ENCODE measurements around the gene MCAM.

MCAM gene

GRCh38 chr11:119318240-119319135 lies 1.6 kb upstream of the MCAM start:
- no peak for TF ChIP-seq JUND (IDR thresholded peaks at IDR 0.05; ENCODE audit: low read depth)
- no peak for DNase-seq (ENCODE audit: low read depth in 1 of 2, low spot score in 1 of 2)
- in situ Hi-C loops (cut with HindIII; ENCODE audit: low pct_unique_long_range_greater_than_20kb, low sequenced_read_pairs) = no loop called here

GRCh38 chr11:119317592-119318239 lies 786 bp upstream of the MCAM start:
- no peak for DNase-seq (ENCODE audit: low read depth in 1 of 2, low spot score in 1 of 2)
- in situ Hi-C loops (cut with HindIII; ENCODE audit: low pct_unique_long_range_greater_than_20kb, low sequenced_read_pairs) = no loop called here
- TF ChIP-seq JUND (IDR thresholded peaks at IDR 0.05; ENCODE audit: low read depth) = no peak

- DNase-seq (ENCODE audit: low read depth in 1 of 2, low spot score in 1 of 2) = no peak
- in situ Hi-C loops (cut with HindIII; ENCODE audit: low pct_unique_long_range_greater_than_20kb, low sequenced_read_pairs) = no loop called here
- TF ChIP-seq JUND (IDR thresholded peaks at IDR 0.05; ENCODE audit: low read depth) = no peak
Measured at GRCh38 chr11:119316016-119316728, 758 bp downstream of the MCAM start.

- in situ Hi-C loops (cut with HindIII; ENCODE audit: low pct_unique_long_range_greater_than_20kb, low sequenced_read_pairs) = no loop called here
- DNase-seq (ENCODE audit: low read depth in 1 of 2, low spot score in 1 of 2) = peak in 1 of 2 experiments; percentile 46
- TF ChIP-seq JUND (IDR thresholded peaks at IDR 0.05; ENCODE audit: low read depth) = no peak
Measured at GRCh38 chr11:119315131-119316015, 1.6 kb downstream of the MCAM start.

DNA sequence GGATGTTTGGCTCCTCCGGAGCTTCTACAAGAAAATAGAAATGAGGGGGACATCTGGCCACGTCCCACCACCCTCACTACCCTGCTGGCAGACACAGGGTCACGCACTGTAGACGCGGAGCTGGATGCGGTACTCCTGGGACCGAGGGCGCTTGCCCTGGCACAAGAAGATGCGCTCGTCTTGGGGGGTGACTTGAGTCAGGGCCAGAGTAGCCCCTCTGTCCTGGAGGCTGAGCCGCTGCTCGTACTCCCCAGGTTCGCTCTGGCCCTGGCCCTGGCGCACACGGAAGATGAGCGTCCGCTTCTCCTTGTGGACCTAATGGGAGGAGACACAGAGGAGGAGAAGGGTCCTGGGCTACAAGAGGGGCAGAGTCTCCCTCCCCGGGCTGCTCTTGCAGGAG lies 2.2 kb downstream of the MCAM start:
- in situ Hi-C loops (cut with HindIII; ENCODE audit: low pct_unique_long_range_greater_than_20kb, low sequenced_read_pairs) = no loop called here
- TF ChIP-seq JUND (IDR thresholded peaks at IDR 0.05; ENCODE audit: low read depth) = no peak
- DNase-seq (ENCODE audit: low read depth in 1 of 2, low spot score in 1 of 2) = no peak

- no peak for DNase-seq (ENCODE audit: low read depth in 1 of 2, low spot score in 1 of 2)
- in situ Hi-C loops (cut with HindIII; ENCODE audit: low pct_unique_long_range_greater_than_20kb, low sequenced_read_pairs) = no loop called here
- TF ChIP-seq JUND (IDR thresholded peaks at IDR 0.05; ENCODE audit: low read depth) = no peak
Measured at GRCh38 chr11:119310682-119311052, 6.3 kb downstream of the MCAM start.

DNA sequence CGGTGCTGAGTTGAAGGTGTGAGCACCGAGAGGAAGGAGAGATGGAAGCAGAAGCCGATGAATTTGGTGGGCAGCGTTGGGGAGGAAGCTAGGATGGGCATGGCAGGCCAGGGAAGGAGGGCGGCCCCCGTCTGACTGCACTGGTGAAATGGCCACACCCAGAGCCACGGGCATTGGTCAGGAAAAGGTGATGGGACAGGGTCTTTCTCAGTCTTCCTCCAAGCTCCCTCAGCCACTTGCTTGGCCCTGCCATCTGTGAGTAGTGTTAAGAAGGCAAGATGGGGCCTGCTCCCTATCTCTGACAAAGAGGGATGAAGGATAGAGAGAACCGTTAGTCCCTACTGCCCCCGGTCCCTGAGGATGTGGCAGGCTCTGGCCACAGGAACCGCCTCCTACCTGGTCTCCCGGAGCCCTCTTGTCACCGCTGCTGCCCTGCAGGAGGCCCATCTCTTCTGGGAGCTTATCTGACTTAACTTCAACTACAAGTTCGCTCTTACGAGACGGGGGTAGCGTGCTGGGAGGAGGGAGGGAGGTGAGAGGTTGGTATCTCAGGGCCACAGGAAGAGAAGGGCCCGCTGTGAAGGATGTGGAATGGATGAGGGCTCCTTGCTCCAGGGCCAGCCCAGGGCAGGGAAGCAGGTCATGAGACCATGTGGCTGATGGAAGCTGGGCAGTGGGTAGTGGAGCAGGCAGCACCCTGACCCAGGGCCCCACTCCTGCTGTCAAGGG lies 6.8 kb downstream of the MCAM start:
- TF ChIP-seq JUND (IDR thresholded peaks at IDR 0.05; ENCODE audit: low read depth) = no peak
- in situ Hi-C loops (cut with HindIII; ENCODE audit: low pct_unique_long_range_greater_than_20kb, low sequenced_read_pairs) = no loop called here
- DNase-seq (ENCODE audit: low read depth in 1 of 2, low spot score in 1 of 2) = no peak

- DNase-seq (ENCODE audit: low read depth in 1 of 2, low spot score in 1 of 2) = peak; percentile 74 to 77
- in situ Hi-C loops (cut with HindIII; ENCODE audit: low pct_unique_long_range_greater_than_20kb, low sequenced_read_pairs) = no loop called here
- TF ChIP-seq JUND (IDR thresholded peaks at IDR 0.05; ENCODE audit: low read depth) = no peak
Measured at GRCh38 chr11:119309411-119309810, 7.5 kb downstream of the MCAM start.

DNA sequence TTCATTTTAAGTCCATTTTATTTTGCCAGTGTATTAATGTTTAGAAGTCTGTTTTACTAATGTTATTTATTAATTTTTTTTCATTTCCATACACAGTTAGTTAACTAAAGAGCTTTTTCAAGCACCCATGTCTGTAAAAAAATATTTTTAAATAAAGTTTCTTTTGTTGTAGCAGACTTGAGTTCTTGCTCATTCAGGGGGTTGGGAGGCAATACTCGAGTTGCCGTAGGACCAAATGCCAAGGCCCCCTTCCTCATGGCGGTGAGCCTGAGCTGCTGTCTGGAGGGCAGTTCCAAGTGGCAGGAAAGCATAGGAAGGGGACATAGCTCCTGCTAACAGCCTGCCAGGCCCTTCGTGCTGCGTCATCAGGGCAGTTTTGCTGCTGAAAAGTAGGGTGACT lies 9.0 kb downstream of the MCAM start:
- in situ Hi-C loops (cut with HindIII; ENCODE audit: low pct_unique_long_range_greater_than_20kb, low sequenced_read_pairs) = no loop called here
- DNase-seq (ENCODE audit: low read depth in 1 of 2, low spot score in 1 of 2) = no peak
- no peak for TF ChIP-seq JUND (IDR thresholded peaks at IDR 0.05; ENCODE audit: low read depth)

- in situ Hi-C loops (cut with HindIII; ENCODE audit: low pct_unique_long_range_greater_than_20kb, low sequenced_read_pairs) = no loop called here
- no peak for TF ChIP-seq JUND (IDR thresholded peaks at IDR 0.05; ENCODE audit: low read depth)
- peak in 1 of 2 experiments; percentile 35 for DNase-seq (ENCODE audit: low read depth in 1 of 2, low spot score in 1 of 2)
Measured at GRCh38 chr11:119307219-119307618, 9.7 kb downstream of the MCAM start.

DNA sequence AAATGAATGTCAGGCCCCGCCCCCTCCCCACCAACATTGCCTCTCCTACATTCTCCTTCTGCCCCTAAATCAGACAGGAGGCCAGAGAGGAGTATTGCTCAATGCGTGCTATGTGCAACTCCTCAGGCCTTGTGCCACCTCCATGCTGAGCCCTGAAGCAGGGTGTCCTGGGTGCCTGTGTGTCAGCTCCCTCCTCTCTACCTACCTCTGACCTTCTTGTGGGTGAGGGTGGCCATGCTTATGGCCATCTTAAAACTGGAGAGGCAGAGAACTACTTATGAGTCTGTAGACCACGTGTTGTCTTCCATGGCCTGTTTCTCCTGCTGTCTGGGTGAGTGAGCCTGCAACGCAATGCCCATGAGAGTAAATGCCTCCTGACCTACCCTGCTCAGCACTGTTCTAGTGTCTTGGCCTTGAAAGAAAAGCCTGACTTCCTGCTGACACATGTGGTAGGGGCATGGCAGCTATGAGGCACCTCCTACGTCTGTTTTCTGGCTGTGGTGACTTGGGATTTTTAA lies 10.5 kb downstream of the MCAM start:
- no peak for TF ChIP-seq JUND (IDR thresholded peaks at IDR 0.05; ENCODE audit: low read depth)
- no peak for DNase-seq (ENCODE audit: low read depth in 1 of 2, low spot score in 1 of 2)
- in situ Hi-C loops (cut with HindIII; ENCODE audit: low pct_unique_long_range_greater_than_20kb, low sequenced_read_pairs) = no loop called here
